NCI-H748 treated with DMSO at 0.1 percent for 48 hours (cell line): ENCODE results near the gene BATF.
"Not testable (repeated sequence)": the region's sequence is repeated elsewhere in the genome, so short reads cannot be mapped to it uniquely, and the experiment has no call there.

Source experiments
- DNase-seq: peaks from one replicate; lab custom pipeline; 2025; lab: John Stamatoyannopoulos, UW

The BATF gene

DNA sequence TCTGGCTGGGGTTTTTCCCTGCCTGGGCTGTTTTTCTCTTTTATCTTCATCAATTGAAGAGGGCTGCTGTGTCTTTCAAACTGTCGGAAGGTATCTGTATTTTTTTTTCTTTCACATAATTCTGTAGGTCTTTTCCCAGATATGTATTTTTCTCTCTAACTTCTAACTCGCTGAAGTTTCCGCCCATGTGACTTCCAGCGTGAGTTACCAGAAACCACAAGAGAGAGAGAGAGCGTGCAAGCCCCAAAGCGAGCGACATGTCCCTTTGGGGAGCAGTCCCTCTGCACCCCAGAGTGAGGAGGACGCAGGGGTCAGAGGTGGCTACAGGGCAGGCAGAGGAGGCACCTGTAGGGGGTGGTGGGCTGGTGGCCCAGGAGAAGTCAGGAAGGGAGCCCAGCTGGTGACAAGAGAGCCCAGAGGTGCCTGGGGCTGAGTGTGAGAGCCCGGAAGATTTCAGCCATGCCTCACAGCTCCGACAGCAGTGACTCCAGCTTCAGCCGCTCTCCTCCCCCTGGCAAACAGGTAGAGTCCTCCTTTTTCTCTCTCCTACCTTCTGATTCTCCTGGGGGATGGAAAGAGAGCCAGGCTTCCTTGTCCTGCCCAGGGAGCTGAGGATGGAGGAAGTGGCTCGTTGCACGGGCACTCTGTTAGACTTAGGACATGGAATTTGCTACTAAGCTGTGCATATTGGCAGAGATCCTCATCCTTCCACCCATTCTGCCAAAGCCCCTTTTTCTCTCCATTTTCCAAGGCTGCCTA lies at the start of gene BATF:
TSS of gene BATF (plus strand) at position 246 of the 759 bp plus-strand sequence. CDS start at position 460, 214 bp downstream.
- no peak for DNase-seq

DNA sequence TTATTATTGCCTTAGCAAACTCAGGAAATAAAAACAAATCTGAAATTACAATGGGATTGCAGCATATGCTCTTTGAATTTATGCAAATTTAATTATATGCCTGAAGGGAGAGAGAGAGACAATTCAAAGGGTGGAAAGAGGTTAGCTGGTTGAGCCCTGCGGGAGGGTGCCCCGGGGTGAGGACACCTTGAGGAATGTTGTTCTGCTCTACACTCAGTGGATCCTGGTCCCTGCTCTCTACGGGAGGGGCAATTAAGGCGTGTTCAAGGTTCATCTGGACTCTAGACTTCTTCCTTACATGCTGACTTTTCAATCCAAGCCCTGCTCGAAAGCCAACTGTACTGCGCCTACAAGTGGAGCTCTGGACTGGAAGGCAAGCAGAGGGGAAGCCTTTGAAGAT lies 48.1 kb upstream of the BATF start:
- not testable (repeated sequence) for DNase-seq

DNA sequence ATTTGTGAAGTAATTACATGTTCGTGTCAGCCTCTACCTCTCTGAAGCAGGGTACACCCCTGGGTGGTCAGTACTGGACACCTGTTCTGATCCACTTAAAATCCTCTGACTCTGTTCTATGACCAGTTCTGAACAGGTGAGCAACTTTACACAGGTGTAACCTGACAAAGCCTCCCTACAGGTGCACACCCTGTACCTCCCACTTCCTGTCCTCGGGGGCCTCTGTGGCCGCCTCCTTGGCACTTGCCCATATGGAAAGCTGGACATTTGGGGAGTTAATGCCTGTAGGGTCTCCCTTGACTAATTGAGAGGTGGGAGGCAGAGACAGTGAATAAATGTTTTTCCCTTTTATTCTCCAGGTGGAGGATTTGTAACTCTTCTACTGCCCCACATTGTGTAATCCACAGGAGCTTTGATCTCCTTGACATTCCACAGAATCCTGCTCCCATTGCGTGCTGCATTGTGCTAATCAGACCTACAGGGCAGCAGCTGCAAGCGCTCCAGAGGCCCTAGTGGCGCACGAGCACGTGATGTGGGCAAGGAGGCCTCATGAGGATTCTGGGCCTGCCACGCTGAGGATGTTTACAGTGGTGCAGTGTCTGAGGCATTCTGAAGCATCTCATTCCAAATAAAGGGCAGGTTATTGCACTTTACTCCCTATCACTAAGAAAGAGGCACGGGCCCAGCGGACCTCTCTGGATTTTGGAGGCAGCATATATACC lies 45.8 kb upstream of the BATF start:
- peak; percentile 10 for DNase-seq

DNA sequence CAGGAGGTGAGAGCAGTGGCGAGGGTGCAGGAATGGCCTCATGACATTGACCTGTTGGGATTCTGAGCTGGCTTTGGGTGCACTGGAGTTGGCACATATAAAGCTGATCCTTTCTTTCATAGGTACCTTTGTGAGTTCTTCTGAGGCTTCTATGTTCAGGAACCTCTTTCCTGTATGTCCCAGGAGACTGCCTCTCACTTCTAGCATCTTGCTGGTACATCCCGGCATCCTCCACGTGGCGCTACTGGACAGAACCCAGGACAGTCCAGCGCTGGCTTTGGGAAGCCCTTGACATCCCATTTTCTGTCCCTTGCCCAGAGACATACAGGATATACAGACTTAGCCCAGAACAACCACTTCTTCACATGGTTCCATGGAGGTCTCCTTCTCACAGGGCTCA lies 44.4 kb upstream of the BATF start:
- no peak for DNase-seq

DNA sequence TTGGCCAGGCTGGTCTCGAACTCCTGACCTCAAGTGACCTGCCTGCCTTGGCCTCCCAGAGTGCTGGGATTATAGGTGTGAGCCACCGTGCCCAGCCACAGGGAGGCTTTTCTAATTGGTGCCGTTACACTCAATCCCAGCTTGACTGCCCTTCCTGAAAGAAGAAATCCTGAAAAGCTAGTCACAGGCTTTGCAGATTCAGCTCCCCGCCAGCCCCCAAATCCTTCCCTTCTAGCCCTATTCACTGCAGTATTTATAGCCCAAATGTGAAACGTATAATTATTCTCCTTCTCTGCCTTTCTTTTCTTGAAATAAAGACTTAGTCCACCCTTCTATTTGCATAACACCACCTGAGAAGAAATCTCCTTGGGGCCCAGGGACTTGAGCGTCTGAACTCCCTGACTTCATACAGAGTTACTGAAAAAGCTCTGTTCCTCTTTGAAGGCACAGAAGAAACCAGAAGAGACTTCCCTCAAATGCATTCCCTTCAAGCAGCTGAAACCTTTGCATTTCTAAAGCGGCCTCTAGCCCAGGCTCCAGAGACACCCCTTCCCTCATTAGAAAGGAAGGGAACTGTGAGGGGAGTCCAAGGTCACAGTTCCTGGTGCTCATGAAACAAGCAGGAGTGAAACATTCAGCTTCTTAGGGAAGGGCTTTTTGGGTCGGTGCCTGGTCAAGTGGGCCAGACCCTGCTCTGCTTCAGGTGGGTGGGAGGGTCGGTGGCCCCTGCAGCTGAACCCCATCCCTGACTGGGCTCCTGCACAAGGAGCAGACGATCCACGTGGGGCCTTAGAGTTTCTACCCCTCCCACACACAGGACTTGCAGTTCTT lies 42.3 kb upstream of the BATF start:
- DNase-seq: no peak

DNA sequence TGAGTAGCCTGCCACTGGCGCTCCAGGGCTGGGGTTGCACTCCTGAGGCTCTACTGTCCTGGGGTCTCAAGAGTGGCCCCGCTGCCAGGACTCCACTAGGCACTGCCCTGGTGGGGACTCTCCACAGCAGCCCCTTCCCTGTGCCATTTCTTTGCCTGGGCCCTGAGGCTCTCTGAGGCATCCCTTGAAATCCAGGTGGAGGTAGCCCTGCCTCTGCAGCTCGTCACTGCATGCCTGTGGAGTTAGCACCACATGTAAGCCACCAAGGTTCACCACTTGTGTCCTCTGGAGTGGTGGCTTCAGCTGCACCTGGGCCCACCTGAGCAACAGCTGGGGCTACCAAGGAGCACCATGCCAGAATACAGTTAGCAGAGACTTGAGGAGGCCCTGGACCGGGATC lies 39.9 kb upstream of the BATF start:
- DNase-seq: no peak

GRCh38 chr14:75484711-75485429 lies 37.4 kb upstream of the BATF start:
- DNase-seq: no peak

- no peak for DNase-seq
These were observed 36.0 kb upstream of the BATF start for GRCh38 chr14:75486318-75486717.

DNA sequence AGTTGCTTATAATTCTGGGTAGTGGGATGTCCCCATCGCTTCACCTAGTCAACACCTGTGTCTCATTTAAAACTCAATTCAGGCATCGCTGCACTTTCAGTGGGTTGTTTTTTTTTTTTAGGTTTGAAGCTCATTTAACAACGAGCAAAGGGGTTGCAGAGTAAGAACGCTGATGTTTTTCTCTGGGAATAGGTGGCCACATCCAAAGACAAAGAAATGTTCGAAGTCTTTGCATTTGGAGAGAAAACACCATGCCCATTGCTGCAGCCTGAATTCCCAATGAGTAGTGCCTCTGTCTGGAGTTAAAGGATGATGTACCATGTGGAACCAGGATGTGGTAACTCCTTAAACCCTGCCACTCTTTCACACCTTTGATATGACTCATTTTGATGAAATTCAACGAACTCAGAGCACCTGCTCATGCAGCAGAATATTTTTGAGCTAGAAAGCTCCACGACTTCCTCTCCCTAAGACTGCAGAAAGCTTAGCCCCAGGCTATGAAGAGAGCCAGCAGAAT lies 35.1 kb upstream of the BATF start:
- DNase-seq: no peak

GRCh38 chr14:75489480-75489837 lies 32.8 kb upstream of the BATF start:
- DNase-seq: no peak

GRCh38 chr14:75491376-75491978 lies 30.8 kb upstream of the BATF start:
- no peak for DNase-seq

DNA sequence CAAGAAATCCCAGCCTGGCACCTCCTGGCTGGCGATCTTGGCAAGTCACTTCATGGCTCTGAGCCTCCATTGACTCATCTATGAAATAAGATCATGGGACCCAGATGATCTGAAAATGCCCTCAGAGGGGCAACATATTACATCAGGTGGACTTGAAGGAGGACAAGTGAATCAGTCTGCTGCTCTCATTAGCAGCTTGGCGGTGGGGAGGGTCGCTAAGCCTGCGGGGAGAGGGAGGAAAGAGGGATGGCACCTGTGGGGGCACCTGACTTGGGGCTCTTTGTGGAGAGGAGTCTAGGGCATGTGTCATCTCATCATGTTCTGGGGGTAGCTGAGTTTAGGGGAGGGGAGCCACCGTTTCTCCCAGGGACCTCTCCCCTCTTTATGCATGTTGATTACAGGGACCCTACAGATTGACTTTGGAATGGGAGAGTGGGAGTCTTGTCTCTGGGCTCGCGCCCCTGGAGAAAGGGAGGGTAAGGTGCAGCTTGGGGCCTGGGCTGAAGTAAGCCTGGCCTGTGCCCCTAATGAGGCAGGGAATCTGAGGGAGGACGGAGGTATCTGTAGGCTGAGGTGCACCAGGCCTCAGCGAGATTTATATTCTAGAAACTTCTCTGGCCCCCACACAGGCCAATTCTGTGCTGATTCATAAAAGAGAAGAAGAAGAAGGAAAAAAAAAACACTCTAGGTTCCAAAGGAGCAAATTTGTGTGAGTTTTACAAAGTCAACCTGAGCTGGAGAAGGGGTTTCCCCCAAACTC lies 29.3 kb upstream of the BATF start:
- DNase-seq: no peak

- DNase-seq: no peak
These were observed 28.6 kb upstream of the BATF start for GRCh38 chr14:75493592-75494087.

- DNase-seq: no peak
These were observed 27.4 kb upstream of the BATF start for GRCh38 chr14:75494896-75495295.

DNA sequence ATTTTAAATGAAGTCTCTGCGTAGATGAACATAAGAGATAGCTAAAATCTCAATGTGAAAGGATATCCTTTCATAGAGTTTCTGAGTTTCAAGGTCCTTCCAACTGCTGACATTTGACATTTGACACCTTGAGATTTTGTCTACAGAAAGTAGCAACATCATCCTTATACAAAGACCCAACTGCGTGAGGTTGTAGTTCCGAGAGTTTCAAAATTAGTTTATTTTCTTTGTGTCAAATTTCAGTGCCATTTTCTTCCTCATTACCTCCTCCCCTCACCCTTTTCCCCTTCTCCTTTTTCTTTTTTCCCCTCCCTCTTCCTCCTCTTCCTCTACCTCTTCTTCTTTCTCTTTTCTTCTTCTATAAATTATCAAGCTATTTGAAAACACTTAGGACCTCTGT lies 26.9 kb upstream of the BATF start:
- no peak for DNase-seq

- no peak for DNase-seq
These were observed 26.4 kb upstream of the BATF start for GRCh38 chr14:75495882-75496281.

- DNase-seq: no peak
These were observed 25.5 kb upstream of the BATF start for GRCh38 chr14:75496755-75497154.

DNA sequence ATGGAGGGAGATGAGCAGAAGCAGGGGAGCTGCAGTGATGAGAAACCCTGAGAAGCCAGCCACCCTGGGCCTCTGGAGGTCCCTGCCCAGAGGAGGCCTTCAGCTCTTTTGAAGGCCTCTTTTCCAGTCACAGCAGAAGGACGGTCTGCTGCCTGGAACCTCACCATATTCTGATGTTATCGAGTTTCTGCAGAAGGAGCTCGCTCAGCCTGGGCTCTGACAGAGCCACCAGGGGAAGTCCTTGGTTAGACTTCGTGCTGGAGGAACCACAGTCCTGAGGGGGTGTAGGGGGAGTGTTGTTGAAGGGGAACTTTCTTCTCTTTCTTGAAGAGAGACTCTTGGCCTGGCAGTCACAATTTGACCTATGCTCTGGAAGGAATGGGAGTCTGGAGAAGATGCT lies 25.1 kb upstream of the BATF start:
- DNase-seq: no peak

DNA sequence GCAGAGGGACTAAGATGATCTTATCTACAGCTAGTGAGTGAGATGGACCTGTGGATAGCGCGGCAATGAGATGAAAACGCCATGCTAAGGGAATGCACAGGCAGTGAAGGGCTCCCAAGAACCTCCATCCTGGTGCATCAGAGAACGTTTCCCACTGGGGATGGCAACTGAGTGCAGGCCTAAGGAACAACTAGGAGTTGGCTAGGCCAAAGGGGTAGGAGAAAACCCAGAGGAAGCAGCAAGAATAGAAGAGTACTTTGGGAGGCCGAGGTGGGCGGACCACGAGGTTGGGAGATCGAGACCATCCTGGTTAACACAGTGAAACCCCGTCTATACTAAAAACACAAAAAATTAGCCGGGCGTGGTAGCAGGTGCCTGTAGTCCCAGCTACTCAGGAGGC lies 24.6 kb upstream of the BATF start:
- no peak for DNase-seq

DNA sequence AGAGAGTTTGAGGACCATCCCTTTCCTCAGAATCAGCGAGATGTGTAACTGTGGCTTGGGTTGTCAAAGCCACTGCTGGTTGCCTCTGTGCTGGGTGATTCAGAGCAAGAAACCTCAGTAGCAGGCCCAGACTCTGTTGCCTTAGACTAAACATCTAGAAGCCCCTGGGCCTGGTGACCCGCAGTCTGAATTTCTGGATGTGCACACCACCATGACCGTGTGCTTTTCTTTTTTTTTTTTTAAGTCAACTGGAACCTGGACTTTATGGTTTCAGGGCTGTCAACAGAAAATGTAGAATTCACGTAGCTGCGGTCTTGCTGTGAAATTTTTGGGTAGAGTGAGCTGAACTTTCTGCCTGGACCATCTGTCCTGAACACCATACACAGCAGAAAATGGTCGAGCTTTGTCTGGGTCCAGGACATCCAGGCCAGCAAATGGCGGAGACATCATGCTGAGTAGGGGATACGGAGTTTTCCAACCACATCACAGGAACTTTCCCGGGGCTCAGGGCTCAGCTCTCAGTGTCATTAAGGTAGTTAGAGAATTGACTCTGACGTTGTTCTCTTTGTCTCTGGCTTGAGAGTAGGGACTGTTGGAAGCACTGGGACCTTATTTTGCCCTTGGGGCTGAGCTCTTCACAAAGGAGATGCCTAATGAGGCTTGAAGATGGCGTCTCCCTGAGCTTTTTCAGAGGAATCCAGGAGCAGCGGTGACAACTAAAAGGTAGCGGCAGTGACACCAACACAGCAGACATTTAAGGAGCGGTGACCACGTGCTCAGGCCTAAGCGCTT lies 23.0 kb upstream of the BATF start:
- DNase-seq: no peak
